Liver (tissue), 9 donors: ENCODE results near the gene FOXN3. TPM values are rescaled to one million over a fixed set of nuclear protein-coding genes. Genes with fewer than 3 reads are reported as not detected.

ENCODE experiments used
- DNase-seq: peaks from one replicate; pipeline ENCODE4 v3.0.0-alpha.2; 2017; ENCODE audit warnings: low spot score
- H3K27ac ChIP-seq, 2 donors: one replicate each; pipeline ENCODE4 v1.7.0; 2013; ENCODE audit warnings: inconsistent platforms in 2 of 2, low read length in 2 of 2, control low read depth in 1 of 2, low read depth in 1 of 2, mild to moderate bottlenecking in 1 of 2
- H3K27me3 ChIP-seq, 4 donors: one replicate each; pipeline versions ENCODE4 v1.6.1 to v1.7.0; 2013; ENCODE audit warnings: low read length in 3 of 4, inconsistent platforms in 1 of 4, mild to moderate bottlenecking in 1 of 4, moderate library complexity in 1 of 4; ENCODE audit not compliant: control insufficient read depth in 4 of 4, insufficient read depth in 4 of 4
- H3K36me3 ChIP-seq, 4 donors: one replicate each; pipeline versions ENCODE4 v1.6.1 to v1.7.0; 2013; ENCODE audit warnings: low read length in 3 of 4, mild to moderate bottlenecking in 3 of 4, low read depth in 1 of 4, moderate library complexity in 1 of 4; ENCODE audit not compliant: control insufficient read depth in 4 of 4, insufficient read depth in 3 of 4
- H3K4me1 ChIP-seq, 4 donors: one replicate each; pipeline versions ENCODE4 v1.6.1 to v1.7.0; 2013; ENCODE audit warnings: low read length in 3 of 4, mild to moderate bottlenecking in 3 of 4, moderate library complexity in 1 of 4; ENCODE audit not compliant: control insufficient read depth in 4 of 4, insufficient read depth in 4 of 4
- H3K4me3 ChIP-seq, 3 donors: one replicate each; pipeline versions ENCODE4 v1.6.1 to v1.7.0; 2013; ENCODE audit warnings: low read length in 3 of 3, control low read depth in 1 of 3, low read depth in 1 of 3, mild to moderate bottlenecking in 1 of 3
- H3K9ac ChIP-seq, 2 donors: one replicate each; pipeline ENCODE4 v1.7.0; 2013; ENCODE audit warnings: low read length in 2 of 2, mild to moderate bottlenecking in 2 of 2, moderate library complexity in 2 of 2, control low read depth in 1 of 2, low read depth in 1 of 2
- H3K9me3 ChIP-seq, 4 donors: one replicate each; pipeline versions ENCODE4 v1.6.1 to v1.7.0; 2013; ENCODE audit warnings: low read length in 3 of 4; ENCODE audit not compliant: control insufficient read depth in 4 of 4
- FOXA1 ChIP-seq: IDR thresholded peaks from 2 replicates; pipeline ENCODE4 v1.6.1; 2016; ENCODE audit warnings: antibody characterized with exemption
- FOXA2 ChIP-seq: IDR thresholded peaks from 2 replicates; pipeline ENCODE4 v1.6.1; 2016; ENCODE audit warnings: antibody characterized with exemption
- GABPA ChIP-seq, 2 donors: IDR thresholded peaks in 1 of 2; conservative IDR thresholded peaks in 1 of 2; 2 replicates each; pipeline ENCODE4 v1.6.1; 2016; ENCODE audit warnings: antibody characterized with exemption in 2 of 2, mild to moderate bottlenecking in 1 of 2, moderate library complexity in 1 of 2
- HNF4A ChIP-seq, 2 donors: conservative IDR thresholded peaks; 2 replicates each; pipeline ENCODE4 v1.6.1; 2016; ENCODE audit warnings: antibody characterized with exemption in 2 of 2, mild to moderate bottlenecking in 2 of 2
- HNF4G ChIP-seq: IDR thresholded peaks from 2 replicates; pipeline ENCODE4 v1.6.1; 2016; ENCODE audit warnings: antibody characterized with exemption
- JUND ChIP-seq, 2 donors: IDR thresholded peaks; 2 replicates each; pipeline ENCODE4 v1.6.1; 2016; ENCODE audit warnings: antibody characterized with exemption in 2 of 2
- MAX ChIP-seq: IDR thresholded peaks from 2 replicates; pipeline ENCODE4 v1.6.1; 2016; ENCODE audit warnings: antibody characterized with exemption
- NR2F2 ChIP-seq: IDR thresholded peaks from 2 replicates; pipeline ENCODE4 v1.6.1; 2016; ENCODE audit warnings: antibody characterized with exemption
- RAD21 ChIP-seq, 2 donors: IDR thresholded peaks; 2 replicates each; pipeline ENCODE4 v1.6.1; 2016; ENCODE audit warnings: antibody characterized with exemption in 2 of 2, mild to moderate bottlenecking in 2 of 2
- RXRA ChIP-seq, 2 donors: IDR thresholded peaks; 2 replicates each; pipeline ENCODE4 v1.6.1; 2017 to 2018; ENCODE audit warnings: antibody characterized with exemption in 2 of 2, mild to moderate bottlenecking in 1 of 2
- SP1 ChIP-seq: IDR thresholded peaks from 2 replicates; pipeline ENCODE4 v1.6.1; 2018; ENCODE audit warnings: antibody characterized with exemption, mild to moderate bottlenecking
- TAF1 ChIP-seq: conservative IDR thresholded peaks from 2 replicates; pipeline ENCODE4 v1.6.1; 2016; ENCODE audit warnings: antibody characterized with exemption, mild to moderate bottlenecking
- YY1 ChIP-seq: IDR thresholded peaks from 2 replicates; pipeline ENCODE4 v1.6.1; 2016; ENCODE audit warnings: antibody characterized with exemption, mild to moderate bottlenecking
- ZBTB33 ChIP-seq: IDR thresholded peaks from 2 replicates; pipeline ENCODE4 v1.6.1; 2016; ENCODE audit warnings: antibody characterized with exemption
- WGBS: extraction: QIAGEN DNeasy Blood & Tissue Kit; methylation state at CpG from one replicate; pipeline ENCODE4 v1.1.7; 2013; 5-methylcytosine and 5-hydroxymethylcytosine counted together
- polyA plus RNA-seq, 2 donors: library from polyadenylated mRNA; stranded (reverse) in 1 of 2; unstranded in 1 of 2; fragments of 200-250 nt in 1 of 2; fragments of >200 nt in 1 of 2; fragmentation: Nextera tagmentation in 1 of 2; extraction: Ambion mirVana in 1 of 2; gene quantifications; one replicate each; pipeline versions ENCODE4 v1.2.1 to v1.2.3, GENCODE V29; 2013 to 2015
- total RNA-seq, 2 donors: library from RNA; depleted of rRNA; stranded (reverse); fragments of >200 nt; gene quantifications; one replicate each; pipeline ENCODE4 v1.2.3, GENCODE V29; 2014
- TF ChIP-seq, protein P1 (sequence below): IDR thresholded peaks from 2 replicates; pipeline ENCODE4 v1.6.1; 2016; ENCODE audit warnings: antibody characterized with exemption
- TF ChIP-seq, protein P2 (sequence below): fragments of 150-350 bp; IDR thresholded peaks from 2 replicates; pipeline ENCODE4 v1.5.1; 2017; ENCODE audit warnings: improper control_type of control experiment, low read depth, low read length; ENCODE audit not compliant: missing input control
- donor health status: healthy.
- donor health status: healthy.
- donor health status: healthy.
- donor health status: healthy.
- donor health status: healthy.

Gene FOXN3
- total and polyA plus RNA-seq, 4 donors, result 17.8 to 44.8 (median 35.3) TPM

GRCh38 chr14:89360277-89360676, 56.8 kb downstream of the FOXN3 start:
- Histone ChIP-seq H3K9me3 (no peaks in the 10 kb centered on the region), H3K4me3 (no peak overlapping the region), H3K4me1 (peaks cover 5 to 22% (median 9%) of the 10 kb centered on the region in 4 donors), H3K27me3 (no peaks in the 10 kb centered on the region), H3K27ac (no peak overlapping the region), H3K9ac (no peak overlapping the region), H3K36me3 (peaks cover 0 to 3% (median 2%) of the 10 kb centered on the region in 4 donors)
- no peak for DNase-seq
- 84% methylated on average over 3 of the region's 3 CpGs for WGBS
- no peak for TF ChIP-seq SP1
- TF ChIP-seq HNF4A (conservative IDR thresholded peaks at IDR 0.05), result no peak
- TF ChIP-seq, protein P1, sequence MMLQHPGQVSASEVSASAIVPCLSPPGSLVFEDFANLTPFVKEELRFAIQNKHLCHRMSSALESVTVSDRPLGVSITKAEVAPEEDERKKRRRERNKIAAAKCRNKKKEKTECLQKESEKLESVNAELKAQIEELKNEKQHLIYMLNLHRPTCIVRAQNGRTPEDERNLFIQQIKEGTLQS, result no peak
- no peak for TF ChIP-seq NR2F2
- TF ChIP-seq TAF1, result no peak
- TF ChIP-seq RXRA (IDR thresholded peaks at IDR 0.05), result no peak
- TF ChIP-seq, protein P2, sequence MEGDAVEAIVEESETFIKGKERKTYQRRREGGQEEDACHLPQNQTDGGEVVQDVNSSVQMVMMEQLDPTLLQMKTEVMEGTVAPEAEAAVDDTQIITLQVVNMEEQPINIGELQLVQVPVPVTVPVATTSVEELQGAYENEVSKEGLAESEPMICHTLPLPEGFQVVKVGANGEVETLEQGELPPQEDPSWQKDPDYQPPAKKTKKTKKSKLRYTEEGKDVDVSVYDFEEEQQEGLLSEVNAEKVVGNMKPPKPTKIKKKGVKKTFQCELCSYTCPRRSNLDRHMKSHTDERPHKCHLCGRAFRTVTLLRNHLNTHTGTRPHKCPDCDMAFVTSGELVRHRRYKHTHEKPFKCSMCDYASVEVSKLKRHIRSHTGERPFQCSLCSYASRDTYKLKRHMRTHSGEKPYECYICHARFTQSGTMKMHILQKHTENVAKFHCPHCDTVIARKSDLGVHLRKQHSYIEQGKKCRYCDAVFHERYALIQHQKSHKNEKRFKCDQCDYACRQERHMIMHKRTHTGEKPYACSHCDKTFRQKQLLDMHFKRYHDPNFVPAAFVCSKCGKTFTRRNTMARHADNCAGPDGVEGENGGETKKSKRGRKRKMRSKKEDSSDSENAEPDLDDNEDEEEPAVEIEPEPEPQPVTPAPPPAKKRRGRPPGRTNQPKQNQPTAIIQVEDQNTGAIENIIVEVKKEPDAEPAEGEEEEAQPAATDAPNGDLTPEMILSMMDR, result no peak
- TF ChIP-seq YY1, result no peak
- no peak for TF ChIP-seq RAD21 (IDR thresholded peaks at IDR 0.05)
- no peak for TF ChIP-seq FOXA2
- no peak for TF ChIP-seq HNF4G
- no peak for TF ChIP-seq FOXA1
- no peak for TF ChIP-seq MAX
- TF ChIP-seq JUND (IDR thresholded peaks at IDR 0.05), result no peak

GRCh38 chr14:89359477-89360222, 57.4 kb downstream of the FOXN3 start:
- Histone ChIP-seq H3K27ac (no peak overlapping the region), H3K9me3 (no peaks in the 10 kb centered on the region), H3K4me3 (no peak overlapping the region), H3K9ac (no peak overlapping the region), H3K4me1 (peaks cover 2 to 16% (median 6%) of the 10 kb centered on the region in 4 donors), H3K36me3 (peaks cover 0 to 3% (median 2%) of the 10 kb centered on the region in 4 donors), H3K27me3 (no peaks in the 10 kb centered on the region)
- 76% methylated on average over 13 of the region's 13 CpGs for WGBS
- no peak for DNase-seq
- TF ChIP-seq YY1, result no peak
- TF ChIP-seq, protein P1, result no peak
- no peak for TF ChIP-seq ZBTB33
- TF ChIP-seq TAF1, result no peak
- TF ChIP-seq JUND (IDR thresholded peaks at IDR 0.05), result no peak
- no peak for TF ChIP-seq RAD21 (IDR thresholded peaks at IDR 0.05)
- TF ChIP-seq RXRA (IDR thresholded peaks at IDR 0.05), result no peak
- no peak for TF ChIP-seq NR2F2
- no peak for TF ChIP-seq MAX
- TF ChIP-seq GABPA (IDR thresholded peaks at IDR 0.05 in 1 of 2, conservative IDR thresholded peaks at IDR 0.05 in 1 of 2), result no peak
- no peak for TF ChIP-seq FOXA2
